Ovary (tissue), 9 donors: ENCODE data around the gene TMEM123. TPM values are rescaled to one million over a fixed set of nuclear protein-coding genes. Genes with fewer than 3 reads are reported as not detected.

Experiments
- DNase-seq, 5 donors: peaks; one replicate each; pipeline ENCODE4 v3.0.0-alpha.2; 2019 to 2020
- H3K27ac ChIP-seq, 2 donors: fragments of 200-600 bp; one replicate each; pipeline versions ENCODE4 v1.5.1 to v1.8.0; 2019 to 2022
- H3K27me3 ChIP-seq: fragments of 200-600 bp; one replicate; pipeline ENCODE4 v1.8.0; 2022
- H3K36me3 ChIP-seq: fragments of 200-600 bp; sonication (generic); one replicate; pipeline ENCODE4 v1.5.1; 2019
- H3K4me1 ChIP-seq: one replicate; pipeline ENCODE4 v1.8.1; 2013; ENCODE audit warnings: mild to moderate bottlenecking, moderate library complexity; ENCODE audit not compliant: insufficient read depth
- H3K4me3 ChIP-seq: fragments of 200-600 bp; sonication (generic); one replicate; pipeline ENCODE4 v1.5.1; 2017
- H3K9me3 ChIP-seq, 2 donors: fragments of 200-600 bp in 1 of 2; sonication (generic) in 1 of 2; one replicate each; pipeline versions ENCODE4 v1.5.1 to v1.8.1; 2013 to 2019; ENCODE audit warnings: mild to moderate bottlenecking in 1 of 2, moderate library complexity in 1 of 2
- EP300 ChIP-seq: sonication (generic); formaldehyde crosslinking; IDR thresholded peaks from one replicate; pipeline ENCODE4 v1.6.1; 2017; ENCODE audit warnings: antibody characterized with exemption
- POLR2A ChIP-seq: fragments of 450-650 bp; IDR thresholded peaks from one replicate; pipeline ENCODE4 v1.6.1; 2017; ENCODE audit warnings: antibody characterized with exemption, mild to moderate bottlenecking, moderate library complexity
- WGBS, 3 donors: extraction: QIAGEN DNeasy Blood & Tissue Kit in 1 of 3; methylation state at CpG; one replicate each; pipeline versions ENCODE4 v1.1.5 to v1.1.7; 2013 to 2017; 5-methylcytosine and 5-hydroxymethylcytosine counted together
- intact Hi-C, 4 donors: fragments of 100-400 bp; cut with DNase I; formaldehyde crosslinking; loops; one replicate each; pipeline versions ENCODE4 v1.11.0 to v1.15.1; 2022 to 2023
- polyA plus RNA-seq, 2 donors: library from polyadenylated mRNA; stranded (reverse); fragments of 200-250 nt in 1 of 2; fragments of 350-450 nt in 1 of 2; fragmentation: Illumina TruSeq in 1 of 2; extraction: RNeasy Lipid Tissue Mini Kit (QIAGEN cat#74804) in 1 of 2; gene quantifications; one replicate each; pipeline ENCODE4 v1.2.3, GENCODE V29; 2013 to 2014
- total RNA-seq, 7 donors: library from RNA; depleted of rRNA in 2 of 7; stranded (reverse); fragments of >200 nt in 2 of 7; fragmentation: NEBNext Ultra II Directional in 3 of 7; extraction: Animal tissue kit (Norgen Biotek cat#: 25700) in 3 of 7; gene quantifications; one replicate each; pipeline versions ENCODE4 v1.1.0 to v1.2.4, GENCODE V29; 2016 to 2023
- TF ChIP-seq, protein P1 (sequence below), 3 donors: fragments of 450-650 bp in 2 of 3; fragments of 200-600 bp in 1 of 3; IDR thresholded peaks; one replicate each; pipeline versions ENCODE4 v1.5.1 to v1.8.0; 2016 to 2022; ENCODE audit warnings: antibody characterized with exemption in 3 of 3, mild to moderate bottlenecking in 1 of 3
- donor health status: DM: no; HTN: no; CAD: no; lungs with moderate emphysema.
- donor health status: DM: no; HTN: no; CAD: no.
- donor health status: Bipolar disorder and iron deficiency.
- donor health status: DM: yes; HTN: yes; CAD: no.
- donor health status: DM: no; HTN: no; CAD: no.
- donor health status: DM: yes; HTN: yes; CAD: no.

Gene TMEM123
- total and polyA plus RNA-seq, 9 donors = 69.4 to 165 (median 124) TPM

- H3K36me3 ChIP-seq = no peaks in the 10 kb centered on the region
- no peak overlapping the region for H3K4me3 ChIP-seq
- H3K9me3 ChIP-seq = no peaks in the 10 kb centered on the region
- H3K27ac ChIP-seq = no peak overlapping the region
- intact Hi-C loops = no loop called here
- no peak for DNase-seq
- TF ChIP-seq, protein P1, sequence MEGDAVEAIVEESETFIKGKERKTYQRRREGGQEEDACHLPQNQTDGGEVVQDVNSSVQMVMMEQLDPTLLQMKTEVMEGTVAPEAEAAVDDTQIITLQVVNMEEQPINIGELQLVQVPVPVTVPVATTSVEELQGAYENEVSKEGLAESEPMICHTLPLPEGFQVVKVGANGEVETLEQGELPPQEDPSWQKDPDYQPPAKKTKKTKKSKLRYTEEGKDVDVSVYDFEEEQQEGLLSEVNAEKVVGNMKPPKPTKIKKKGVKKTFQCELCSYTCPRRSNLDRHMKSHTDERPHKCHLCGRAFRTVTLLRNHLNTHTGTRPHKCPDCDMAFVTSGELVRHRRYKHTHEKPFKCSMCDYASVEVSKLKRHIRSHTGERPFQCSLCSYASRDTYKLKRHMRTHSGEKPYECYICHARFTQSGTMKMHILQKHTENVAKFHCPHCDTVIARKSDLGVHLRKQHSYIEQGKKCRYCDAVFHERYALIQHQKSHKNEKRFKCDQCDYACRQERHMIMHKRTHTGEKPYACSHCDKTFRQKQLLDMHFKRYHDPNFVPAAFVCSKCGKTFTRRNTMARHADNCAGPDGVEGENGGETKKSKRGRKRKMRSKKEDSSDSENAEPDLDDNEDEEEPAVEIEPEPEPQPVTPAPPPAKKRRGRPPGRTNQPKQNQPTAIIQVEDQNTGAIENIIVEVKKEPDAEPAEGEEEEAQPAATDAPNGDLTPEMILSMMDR (IDR thresholded peaks at IDR 0.05) = no peak
- no peak for TF ChIP-seq POLR2A
- no peak for TF ChIP-seq EP300
- H3K27me3 ChIP-seq = no peaks in the 10 kb centered on the region
- H3K4me1 ChIP-seq = no peaks in the 10 kb centered on the region
Measured at GRCh38 chr11:102402548-102402947, 50.0 kb downstream of the TMEM123 start.

- no peak for DNase-seq
- 95 to 98% (median 95%) methylated on average over 3 of the region's 3 CpGs for WGBS, 3 donors
- Histone ChIP-seq H3K4me3 (no peak overlapping the region), H3K27me3 (no peaks in the 10 kb centered on the region), H3K27ac (no peak overlapping the region), H3K4me1 (no peaks in the 10 kb centered on the region), H3K9me3 (no peaks in the 10 kb centered on the region), H3K36me3 (no peaks in the 10 kb centered on the region)
- TF ChIP-seq EP300 (no peak), POLR2A (no peak)
- TF ChIP-seq, protein P1 (IDR thresholded peaks at IDR 0.05) = no peak
- intact Hi-C loops = no loop called here
Measured at GRCh38 chr11:102401905-102402304, 50.7 kb downstream of the TMEM123 start.

DNA sequence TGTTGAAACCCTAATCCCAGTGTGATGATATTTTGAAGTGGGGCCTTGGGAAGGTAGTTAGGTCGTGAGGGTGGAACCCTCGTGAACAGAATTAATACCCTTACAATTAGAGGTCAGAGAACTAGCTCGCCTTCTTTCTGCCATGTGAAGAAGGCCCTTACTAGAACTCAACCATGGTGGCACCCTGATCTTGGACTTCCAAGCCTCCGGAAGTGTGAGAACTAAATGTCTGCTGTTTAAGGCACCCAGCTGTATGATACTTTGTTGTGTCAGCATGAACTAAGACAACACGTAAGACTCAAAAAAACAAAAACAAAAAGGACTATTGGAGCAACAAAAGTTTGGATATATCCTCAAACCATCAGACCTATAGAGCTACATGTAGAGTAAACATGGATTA lies 52.0 kb downstream of the TMEM123 start:
- Histone ChIP-seq H3K27me3 (no peaks in the 10 kb centered on the region), H3K9me3 (no peaks in the 10 kb centered on the region), H3K4me1 (no peaks in the 10 kb centered on the region), H3K36me3 (no peaks in the 10 kb centered on the region), H3K4me3 (no peak overlapping the region), H3K27ac (no peak overlapping the region)
- TF ChIP-seq, protein P1 (IDR thresholded peaks at IDR 0.05) = no peak
- TF ChIP-seq EP300 (no peak), POLR2A (no peak)
- no peak for DNase-seq
- WGBS, 3 donors = 91 to 96% (median 93%) methylated on average over 5 of the region's 5 CpGs
- intact Hi-C loops = no loop called here

GRCh38 chr11:102399189-102399588 lies 53.4 kb downstream of the TMEM123 start:
- H3K4me3 ChIP-seq = no peak overlapping the region
- intact Hi-C loops = no loop called here
- 95 to 100% (median 96%) methylated on average over 2 of the region's 2 CpGs for WGBS, 3 donors
- no peaks in the 10 kb centered on the region for H3K27me3 ChIP-seq
- no peak overlapping the region for H3K27ac ChIP-seq
- no peak for DNase-seq
- H3K36me3 ChIP-seq = no peaks in the 10 kb centered on the region
- H3K9me3 ChIP-seq = no peaks in the 10 kb centered on the region
- TF ChIP-seq, protein P1 (IDR thresholded peaks at IDR 0.05) = no peak
- TF ChIP-seq EP300 (no peak), POLR2A (no peak)
- H3K4me1 ChIP-seq = no peaks in the 10 kb centered on the region

DNA sequence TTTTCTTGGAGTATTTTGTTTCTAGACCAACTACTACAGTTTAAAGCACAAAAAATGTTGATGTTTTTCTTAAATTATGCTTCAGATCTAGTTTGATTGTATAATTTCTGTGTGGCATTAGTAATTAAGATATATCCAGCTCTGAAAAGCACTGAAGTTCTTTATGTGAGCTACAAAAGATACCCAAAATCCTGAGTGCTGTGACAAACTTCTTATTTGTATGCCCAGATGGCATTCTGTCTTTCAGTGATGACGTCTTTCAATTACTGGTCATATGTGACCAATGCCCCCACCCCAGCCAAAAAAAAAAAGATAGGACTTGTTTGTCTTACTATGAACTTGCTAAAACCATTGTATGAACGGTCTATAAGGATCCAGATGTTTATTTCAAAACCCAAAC lies 54.3 kb downstream of the TMEM123 start:
- intact Hi-C loops = no loop called here
- H3K4me3 ChIP-seq = no peak overlapping the region
- H3K9me3 ChIP-seq = no peaks in the 10 kb centered on the region
- WGBS, 3 donors = 91 to 95% (median 94%) methylated on average over 2 of the region's 2 CpGs
- TF ChIP-seq, protein P1 (IDR thresholded peaks at IDR 0.05) = no peak
- no peak for TF ChIP-seq EP300
- TF ChIP-seq POLR2A = no peak
- no peak for DNase-seq
- H3K36me3 ChIP-seq = no peaks in the 10 kb centered on the region
- H3K27me3 ChIP-seq = no peaks in the 10 kb centered on the region
- H3K27ac ChIP-seq = no peak overlapping the region
- H3K4me1 ChIP-seq = no peaks in the 10 kb centered on the region
